SU-DHL-6 (cell line): ENCODE data around the gene HOXB7.

ENCODE experiments used
- CTCF ChIP-seq: fragments of 200-600 bp; sonication (generic); IDR thresholded peaks from one replicate; pipeline ENCODE4 v1.5.1; 2017; ENCODE audit warnings: antibody characterized with exemption, mild to moderate bottlenecking, low read length, moderate library complexity; ENCODE audit not compliant: insufficient read depth, poor library complexity, severe bottlenecking
- EZH2phosphoT487 ChIP-seq: fragments of 200-600 bp; sonication (generic), shearing (Covaris generic); conservative IDR thresholded peaks from 2 replicates; pipeline ENCODE4 v1.6.1; 2018; ENCODE audit warnings: mild to moderate bottlenecking, antibody characterized with exemption, low read length, moderate library complexity, mixed read lengths

GRCh38 chr17:48613862-48614694 is 3.3 kb upstream of the HOXB7 start:
- TF ChIP-seq CTCF: no peak
- TF ChIP-seq EZH2phosphoT487: no peak
